ENCODE measurements around the gene OR52M1. TPM values are rescaled to one million over a fixed set of nuclear protein-coding genes. Genes with fewer than 3 reads are reported as not detected.

The OR52M1 gene
- total RNA-seq = not detected in 2 replicates

GRCh38 chr11:4544891-4545290, at the start of gene OR52M1:
OR52M1 (plus strand) TSS chr11:4545191; CDS start chr11:4545191, 0 bp downstream.

GRCh38 chr11:4581443-4581842, 36.5 kb downstream of the OR52M1 start, which contains the start of gene OR52I2:
OR52I2 (plus strand) TSS chr11:4581743.

GRCh38 chr11:4593739-4594138, 48.7 kb downstream of the OR52M1 start, which contains the start of gene OR52I1:
OR52I1 (plus strand) TSS chr11:4594039; CDS start chr11:4594039, 0 bp downstream.

Other genes starting within 250 kb of the OR52M1 start
- not detected in 2 replicates for gene OR52B4, start 176.8 kb upstream of the OR52M1 start, total RNA-seq
- gene TRIM21, start 151.5 kb upstream of the OR52M1 start, total RNA-seq = 27.0 and 28.4 TPM in 2 replicates
- gene OR52K2, start 95.9 kb upstream of the OR52M1 start, total RNA-seq = not detected in 2 replicates
- not detected in 2 replicates for gene OR52K1, start 62.5 kb upstream of the OR52M1 start, total RNA-seq
- not detected in 2 replicates for gene OR52I2, start 36.6 kb downstream of the OR52M1 start, total RNA-seq
- gene OR52I1, start 48.8 kb downstream of the OR52M1 start, total RNA-seq = not detected in 2 replicates
- gene TRIM68, start 63.0 kb downstream of the OR52M1 start, total RNA-seq = 10.2 and 10.9 TPM in 2 replicates
- gene OR51D1, start 92.3 kb downstream of the OR52M1 start, total RNA-seq = not detected in 2 replicates
- not detected in 2 replicates for gene OR51E1, start 98.8 kb downstream of the OR52M1 start, total RNA-seq
- 0.12 TPM in 1 of 2 replicates, not detected in the other for gene OR51E2, start 152.7 kb downstream of the OR52M1 start, total RNA-seq
- gene MMP26, start 159.6 kb downstream of the OR52M1 start, total RNA-seq = not detected in 2 replicates
- not detected in 2 replicates for gene OR51F1, start 224.7 kb downstream of the OR52M1 start, total RNA-seq

Data from hair follicle dermal papilla cell (primary cell).